ENCODE data around the gene MYO7A. TPM values are rescaled to one million over a fixed set of nuclear protein-coding genes. Genes with fewer than 3 reads are reported as not detected.

MYO7A gene
- total RNA-seq, 4 donors from 2014 or later: 2.0 to 18.2 (median 6.6) TPM

GRCh38 chr11:77081976-77082836, 45.8 kb upstream of the MYO7A start:
- Histone ChIP-seq H3K4me1 (no peaks in the 10 kb centered on the region), H3K9me3 (no peaks in the 10 kb centered on the region), H3K27ac (peak overlapping the region; percentile 3 to 54), H3K27me3 (no peaks in the 10 kb centered on the region), H3K4me3 (no peak overlapping the region), H3K36me3 (no peaks in the 10 kb centered on the region)
- intact Hi-C loops (cut with DNase I; ENCODE audit: low total_unique reads): no loop called here
- TF ChIP-seq CTCF (IDR thresholded peaks at IDR 0.05) (no peak), POLR2A (IDR thresholded peaks at IDR 0.05) (no peak)
- peak in 1 of 2 donors; percentile 10 for DNase-seq

- H3K9me3 ChIP-seq: no peaks in the 10 kb centered on the region
- no peaks in the 10 kb centered on the region for H3K4me1 ChIP-seq
- no peak overlapping the region for H3K4me3 ChIP-seq
- no peaks in the 10 kb centered on the region for H3K36me3 ChIP-seq
- intact Hi-C loops (cut with DNase I; ENCODE audit: low total_unique reads): no loop called here
- DNase-seq: peak in 1 of 2 donors; percentile 47
- peak overlapping the region; percentile 3 to 54 for H3K27ac ChIP-seq
- no peaks in the 10 kb centered on the region for H3K27me3 ChIP-seq
- TF ChIP-seq CTCF (IDR thresholded peaks at IDR 0.05) (no peak), POLR2A (IDR thresholded peaks at IDR 0.05) (no peak)
These were observed 45.0 kb upstream of the MYO7A start for GRCh38 chr11:77082838-77083565.

GRCh38 chr11:77083566-77084245, 44.3 kb upstream of the MYO7A start:
- TF ChIP-seq POLR2A (IDR thresholded peaks at IDR 0.05): no peak
- no peak for TF ChIP-seq CTCF (IDR thresholded peaks at IDR 0.05)
- no peaks in the 10 kb centered on the region for H3K9me3 ChIP-seq
- peak in 1 of 2 donors; percentile 10 for DNase-seq
- no peaks in the 10 kb centered on the region for H3K27me3 ChIP-seq
- H3K4me1 ChIP-seq: no peaks in the 10 kb centered on the region
- H3K27ac ChIP-seq: peak overlapping the region in 1 of 2 donors; percentile 54
- intact Hi-C loops (cut with DNase I; ENCODE audit: low total_unique reads): no loop called here
- H3K4me3 ChIP-seq: no peak overlapping the region
- H3K36me3 ChIP-seq: no peaks in the 10 kb centered on the region

- no peak for TF ChIP-seq CTCF (IDR thresholded peaks at IDR 0.05)
- TF ChIP-seq POLR2A (IDR thresholded peaks at IDR 0.05): no peak
- no peaks in the 10 kb centered on the region for H3K27me3 ChIP-seq
- no peak overlapping the region for H3K27ac ChIP-seq
- peak in 1 of 2 donors; percentile 13 for DNase-seq
- H3K9me3 ChIP-seq: no peaks in the 10 kb centered on the region
- intact Hi-C loops (cut with DNase I; ENCODE audit: low total_unique reads): no loop called here
- no peaks in the 10 kb centered on the region for H3K36me3 ChIP-seq
- no peak overlapping the region for H3K4me3 ChIP-seq
- no peaks in the 10 kb centered on the region for H3K4me1 ChIP-seq
These were observed 43.4 kb upstream of the MYO7A start for GRCh38 chr11:77084581-77085191.
